Calu3 (cell line): ENCODE data around the gene FZD10. TPM values are rescaled to one million over a fixed set of nuclear protein-coding genes. Genes with fewer than 3 reads are reported as not detected.

ENCODE experiments used
- BruUV-seq: library from RNA; stranded (reverse); fragments of 400-500 nt; replicated peaks from 2 replicates; lab custom pipeline; 2021; lab: Mats Ljungman, UMichigan
- CTCF ChIA-PET: fragments of 300-600 bp; sonication (Branson Sonifier 250); formaldehyde crosslinking; loops from one replicate; lab custom pipeline; 2022; ENCODE audit warnings: antibody characterized with exemption; lab: Charles Lee
- DNase-seq: peaks from one replicate; pipeline ENCODE4 v3.0.0; 2022
- H3K27ac Mint-ChIP-seq: one replicate; pipeline ENCODE4 v1.8.0; 2022; ENCODE audit warnings: mixed read lengths; ENCODE audit not compliant: unreplicated experiment
- H3K27me3 Mint-ChIP-seq: one replicate; pipeline ENCODE4 v1.8.0; 2022; ENCODE audit warnings: mixed read lengths; ENCODE audit not compliant: unreplicated experiment
- H3K36me3 Mint-ChIP-seq: one replicate; pipeline ENCODE4 v1.8.0; 2022; ENCODE audit warnings: mild to moderate bottlenecking, moderate library complexity, mixed read lengths; ENCODE audit not compliant: insufficient read depth, unreplicated experiment
- H3K4me1 Mint-ChIP-seq: one replicate; pipeline ENCODE4 v1.8.0; 2022; ENCODE audit warnings: mild to moderate bottlenecking, low read depth, mixed read lengths; ENCODE audit not compliant: unreplicated experiment
- H3K4me3 Mint-ChIP-seq: one replicate; pipeline ENCODE4 v1.8.0; 2022; ENCODE audit warnings: mild to moderate bottlenecking, low read depth, moderate library complexity, mixed read lengths; ENCODE audit not compliant: unreplicated experiment
- H3K9me3 Mint-ChIP-seq: one replicate; pipeline ENCODE4 v1.8.0; 2022; ENCODE audit warnings: low read depth, mixed read lengths; ENCODE audit not compliant: unreplicated experiment
- intact Hi-C: fragments of 100-400 bp; cut with micrococcal nuclease; formaldehyde crosslinking; loops from one replicate; pipeline ENCODE4 v1.10.0; 2022; ENCODE audit not compliant: unreplicated experiment
- total RNA-seq: library from RNA; stranded (reverse); gene quantifications from 2 replicates; pipeline ENCODE4 v1.2.3, GENCODE V29; 2022
- TF ChIP-seq, protein P1 (sequence below): fragments of 200-600 bp; IDR thresholded peaks from one replicate; pipeline ENCODE4 v1.8.0; 2022; ENCODE audit warnings: antibody characterized with exemption; ENCODE audit not compliant: unreplicated experiment

FZD10 gene
- total RNA-seq, 1 experiment from 2014 or later, result not detected

DNA sequence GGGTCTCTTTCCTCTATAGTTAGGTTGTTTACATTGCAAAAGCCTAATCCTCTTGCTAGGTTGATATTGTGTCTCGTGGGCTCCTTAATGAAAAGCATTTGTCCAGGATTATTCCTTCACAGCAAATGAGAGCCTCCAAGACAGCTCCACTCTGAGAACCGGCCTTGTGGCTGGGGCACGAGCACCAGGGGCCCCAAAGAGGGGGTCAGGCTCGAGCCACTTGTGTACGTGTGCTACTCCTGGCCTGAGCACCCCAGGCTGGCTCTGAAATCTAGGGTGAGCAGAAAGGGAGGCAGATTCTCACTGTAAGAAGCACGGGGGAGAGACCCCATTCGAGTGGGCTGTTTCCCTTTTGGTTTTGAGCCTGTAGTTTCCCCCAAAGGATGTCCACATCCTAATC, 45.0 kb upstream of the FZD10 start:
- Mint-ChIP-seq H3K9me3 (peaks cover 14% of the 10 kb centered on the region), H3K27ac (no peak overlapping the region), H3K36me3 (no peaks in the 10 kb centered on the region), H3K4me3 (no peak overlapping the region), H3K4me1 (no peaks in the 10 kb centered on the region), H3K27me3 (no peaks in the 10 kb centered on the region)
- no TSS peak for BruUV-seq
- TF ChIP-seq, protein P1, sequence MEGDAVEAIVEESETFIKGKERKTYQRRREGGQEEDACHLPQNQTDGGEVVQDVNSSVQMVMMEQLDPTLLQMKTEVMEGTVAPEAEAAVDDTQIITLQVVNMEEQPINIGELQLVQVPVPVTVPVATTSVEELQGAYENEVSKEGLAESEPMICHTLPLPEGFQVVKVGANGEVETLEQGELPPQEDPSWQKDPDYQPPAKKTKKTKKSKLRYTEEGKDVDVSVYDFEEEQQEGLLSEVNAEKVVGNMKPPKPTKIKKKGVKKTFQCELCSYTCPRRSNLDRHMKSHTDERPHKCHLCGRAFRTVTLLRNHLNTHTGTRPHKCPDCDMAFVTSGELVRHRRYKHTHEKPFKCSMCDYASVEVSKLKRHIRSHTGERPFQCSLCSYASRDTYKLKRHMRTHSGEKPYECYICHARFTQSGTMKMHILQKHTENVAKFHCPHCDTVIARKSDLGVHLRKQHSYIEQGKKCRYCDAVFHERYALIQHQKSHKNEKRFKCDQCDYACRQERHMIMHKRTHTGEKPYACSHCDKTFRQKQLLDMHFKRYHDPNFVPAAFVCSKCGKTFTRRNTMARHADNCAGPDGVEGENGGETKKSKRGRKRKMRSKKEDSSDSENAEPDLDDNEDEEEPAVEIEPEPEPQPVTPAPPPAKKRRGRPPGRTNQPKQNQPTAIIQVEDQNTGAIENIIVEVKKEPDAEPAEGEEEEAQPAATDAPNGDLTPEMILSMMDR, result no peak
- intact Hi-C loops, result no loop called here
- CTCF ChIA-PET, result no interaction called here
- no peak for DNase-seq

DNA sequence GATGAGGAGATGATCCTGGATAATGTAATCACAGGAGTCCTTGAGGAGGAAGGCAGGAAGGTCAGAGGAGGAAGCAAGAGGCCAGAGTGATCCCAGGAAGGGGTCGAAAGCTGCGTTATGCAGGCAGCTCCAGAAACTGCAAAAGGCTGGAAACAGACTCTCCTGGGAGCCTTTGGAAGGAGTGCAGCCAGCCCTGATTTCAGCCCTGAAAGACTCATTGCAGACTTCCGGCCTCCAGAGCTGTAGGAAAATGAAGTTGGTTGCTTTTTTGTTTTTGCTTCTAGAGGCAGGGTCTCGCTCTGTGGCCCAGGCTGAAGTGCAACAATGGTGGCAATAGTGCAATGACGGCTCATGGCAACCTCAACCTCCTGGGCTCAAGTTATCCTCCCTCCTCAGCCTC, 44.6 kb upstream of the FZD10 start:
- Mint-ChIP-seq H3K4me3 (no peak overlapping the region), H3K27ac (no peak overlapping the region), H3K36me3 (no peaks in the 10 kb centered on the region), H3K4me1 (no peaks in the 10 kb centered on the region), H3K27me3 (no peaks in the 10 kb centered on the region), H3K9me3 (peaks cover 14% of the 10 kb centered on the region)
- no TSS peak for BruUV-seq
- intact Hi-C loops, result no loop called here
- TF ChIP-seq, protein P1, result no peak
- no peak for DNase-seq
- CTCF ChIA-PET, result no interaction called here

DNA sequence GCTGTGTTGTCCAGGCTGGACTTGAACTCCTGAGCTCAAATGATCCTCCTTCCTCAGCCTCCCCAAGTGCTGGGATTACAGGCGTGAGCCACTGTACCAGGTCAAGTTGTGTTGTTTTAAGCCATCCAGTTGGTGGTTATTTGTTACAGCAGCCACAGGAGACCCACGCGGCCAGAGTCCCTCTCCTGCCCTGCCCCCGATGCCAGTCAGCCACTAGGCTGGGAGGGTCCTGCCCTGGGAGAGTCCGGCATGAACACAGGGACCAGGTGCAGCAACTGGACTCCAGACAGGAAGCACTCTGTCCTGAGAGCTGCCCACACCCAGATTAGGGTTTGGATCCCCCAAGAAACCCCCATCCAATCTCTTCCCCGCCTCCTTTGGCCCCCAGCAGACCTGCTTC, 44.1 kb upstream of the FZD10 start:
- no peak overlapping the region for H3K4me3 Mint-ChIP-seq
- TF ChIP-seq, protein P1, result no peak
- no peaks in the 10 kb centered on the region for H3K36me3 Mint-ChIP-seq
- H3K4me1 Mint-ChIP-seq, result no peaks in the 10 kb centered on the region
- peaks cover 14% of the 10 kb centered on the region for H3K9me3 Mint-ChIP-seq
- no TSS peak for BruUV-seq
- CTCF ChIA-PET, result no interaction called here
- no peaks in the 10 kb centered on the region for H3K27me3 Mint-ChIP-seq
- DNase-seq, result no peak
- intact Hi-C loops, result no loop called here
- no peak overlapping the region for H3K27ac Mint-ChIP-seq

DNA sequence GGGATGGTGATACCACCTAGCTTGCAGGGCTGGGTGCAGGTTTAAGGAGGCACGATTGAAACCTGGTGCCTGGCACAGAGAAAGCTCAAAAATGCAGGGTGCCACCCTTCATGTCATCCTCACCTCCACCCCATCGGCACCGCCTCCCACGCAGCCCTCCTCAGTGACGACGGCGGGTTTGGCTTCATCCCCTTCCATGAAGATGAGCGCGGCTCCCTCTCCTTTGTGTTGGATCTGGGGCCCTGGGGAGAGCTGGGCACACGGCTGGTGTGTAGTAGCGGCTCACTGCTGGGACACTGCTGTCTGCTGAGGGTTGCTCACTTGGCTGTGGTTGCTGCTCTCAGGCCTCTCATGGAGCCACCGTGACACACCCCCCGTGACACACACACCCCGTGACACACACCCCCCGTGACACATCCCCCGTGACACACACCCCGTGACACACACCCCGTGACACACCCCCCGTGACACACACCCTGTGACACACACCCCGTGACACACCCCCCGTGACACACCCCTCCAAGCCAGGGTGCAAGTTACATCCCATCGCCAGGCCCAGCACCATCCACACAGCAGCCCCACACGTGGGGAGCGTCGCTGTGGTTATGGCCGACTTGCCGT, 42.9 kb upstream of the FZD10 start:
- Mint-ChIP-seq H3K9me3 (peaks cover 10% of the 10 kb centered on the region), H3K4me1 (no peaks in the 10 kb centered on the region), H3K4me3 (no peak overlapping the region), H3K27me3 (no peaks in the 10 kb centered on the region), H3K36me3 (no peaks in the 10 kb centered on the region), H3K27ac (no peak overlapping the region)
- CTCF ChIA-PET, result no interaction called here
- TF ChIP-seq, protein P1, result no peak
- no peak for DNase-seq
- intact Hi-C loops, result no loop called here
- BruUV-seq, result no TSS peak
